Glomerular visceral epithelial cell (primary cell): ENCODE data around the gene SLF2.

ENCODE experiments used
- DNase-seq: peaks from one replicate; pipeline ENCODE4 v3.0.0-alpha.2; 2016; ENCODE audit errors: extremely low spot score

SLF2 gene

GRCh38 chr10:100912605-100913469 lies at the start of gene SLF2:
TSS of gene SLF2 (plus strand) at chr10:100912963. CDS start at chr10:100913111, 148 bp downstream.
- peak; percentile 99 for DNase-seq

GRCh38 chr10:100863433-100863832 lies 49.3 kb upstream of the SLF2 start:
- DNase-seq = no peak

DNA sequence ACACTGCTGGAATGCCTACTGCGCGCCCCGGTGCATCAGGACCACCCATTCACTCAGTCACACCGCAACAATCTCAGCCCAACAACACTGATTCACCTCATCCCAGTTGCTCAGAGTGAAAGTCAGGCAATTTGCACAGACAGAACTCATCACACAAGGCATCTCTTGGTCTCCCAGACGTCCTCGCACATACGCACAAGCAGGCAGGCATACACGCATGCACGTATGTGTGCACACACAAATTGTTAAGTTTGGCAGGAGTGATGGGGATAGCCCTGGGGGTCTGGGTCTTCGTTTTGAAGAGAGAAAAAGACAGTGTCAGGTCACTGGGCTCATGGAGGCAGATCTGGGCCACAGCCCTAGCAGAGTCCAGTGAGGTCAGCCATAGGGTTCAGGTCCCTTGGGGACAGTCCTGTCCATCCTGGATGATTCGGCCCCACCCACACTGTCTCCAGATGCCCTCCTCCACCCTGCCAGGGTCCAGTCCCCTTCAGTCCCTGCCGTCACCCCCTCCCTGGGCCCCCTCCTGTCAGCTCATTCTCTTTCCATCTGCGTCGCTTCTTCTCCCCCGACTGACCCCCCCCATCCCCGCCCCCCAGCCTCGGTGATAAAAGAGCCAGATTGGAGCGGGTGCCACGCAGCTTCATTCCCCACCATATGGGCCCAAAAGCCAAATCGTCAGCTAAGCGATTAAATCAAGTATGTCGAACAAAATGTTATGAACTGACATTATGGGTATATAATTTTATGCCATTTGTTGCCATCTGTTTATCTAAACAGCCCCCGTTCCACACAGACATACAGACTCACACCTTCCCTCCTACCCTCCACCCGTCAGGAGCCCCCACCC lies 48.5 kb upstream of the SLF2 start:
- no peak for DNase-seq

- DNase-seq = no peak
These were observed 47.8 kb upstream of the SLF2 start for GRCh38 chr10:100864978-100865377.

DNA sequence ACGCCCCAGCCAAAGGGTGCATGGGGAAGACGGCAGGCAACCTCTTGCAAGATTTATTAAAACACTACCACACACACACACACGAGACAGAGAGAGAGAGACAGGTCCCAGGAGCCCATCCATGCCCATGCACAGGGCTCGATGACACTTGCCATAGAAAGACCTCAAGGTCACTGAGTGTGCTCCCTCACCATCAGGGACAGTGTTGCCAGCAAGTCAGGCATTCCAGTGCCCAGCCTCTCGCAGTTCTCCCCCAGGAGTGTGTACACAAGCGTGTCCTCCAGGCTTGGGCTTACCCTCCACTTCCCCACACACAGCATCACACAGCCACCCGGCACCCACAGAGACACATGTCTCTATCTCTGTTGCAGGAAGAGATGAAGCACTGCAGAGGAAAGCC lies 46.8 kb upstream of the SLF2 start:
- DNase-seq = no peak

DNA sequence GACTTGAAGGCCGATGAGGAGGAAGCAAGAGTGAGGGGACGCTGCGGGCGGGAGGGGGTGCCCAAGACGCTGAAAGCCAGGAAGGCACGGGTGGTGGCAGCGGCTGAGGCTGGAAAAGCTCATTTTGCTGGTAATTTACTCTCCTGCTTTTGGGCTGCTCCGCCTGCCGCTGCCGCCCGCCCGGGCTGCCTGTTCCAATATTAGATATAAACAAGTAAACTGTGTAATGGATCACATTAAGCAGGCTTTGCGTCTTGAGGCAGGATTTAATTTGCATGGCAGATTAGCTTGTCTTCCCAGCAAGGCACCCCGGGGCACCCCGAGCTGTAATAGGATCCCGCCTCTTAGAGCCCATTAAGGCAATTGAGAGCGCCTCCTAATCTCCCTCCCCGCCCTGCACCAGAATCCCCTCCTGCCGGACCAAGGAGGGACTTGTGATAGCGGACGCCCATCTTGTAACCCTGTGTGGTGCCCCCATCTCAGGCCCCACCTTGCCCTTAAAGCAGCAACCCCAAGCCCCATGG lies 46.1 kb upstream of the SLF2 start:
- DNase-seq = no peak

DNA sequence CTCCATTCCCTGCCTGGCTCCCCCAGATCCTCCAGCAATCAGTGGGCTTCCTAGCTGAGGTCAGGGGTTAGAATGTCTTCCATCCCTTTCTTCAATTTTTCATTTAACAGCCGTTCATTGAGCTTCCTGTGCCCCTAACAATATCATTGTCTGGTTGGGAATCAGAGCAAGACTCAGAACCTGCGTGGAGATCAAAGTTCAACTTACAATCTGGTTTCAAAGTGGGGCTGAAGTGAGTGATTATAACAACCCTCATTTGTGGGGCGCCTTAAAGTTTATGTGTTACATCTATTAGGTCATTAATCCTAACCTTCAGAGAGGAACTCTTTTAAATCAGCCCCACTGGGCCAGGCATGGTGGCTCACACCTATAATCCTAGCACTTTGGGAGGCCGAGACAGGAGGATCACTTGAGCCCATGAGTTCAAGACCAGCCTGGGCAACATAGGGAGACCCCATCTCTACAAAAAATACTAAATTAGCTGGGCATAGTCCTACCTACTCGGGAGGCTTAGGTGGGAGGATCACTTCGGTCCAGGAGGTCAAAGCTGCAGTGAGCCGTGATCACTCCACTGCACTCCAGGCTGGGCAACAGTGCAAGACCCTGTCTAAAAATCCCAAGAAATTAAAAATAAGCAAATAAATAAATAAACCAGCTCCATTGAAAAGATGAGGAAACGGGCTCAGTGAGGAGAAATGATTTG lies 45.4 kb upstream of the SLF2 start:
- DNase-seq = no peak

- no peak for DNase-seq
These were observed 44.4 kb upstream of the SLF2 start for GRCh38 chr10:100868382-100868781.

GRCh38 chr10:100869399-100869798 lies 43.4 kb upstream of the SLF2 start:
- DNase-seq = no peak

DNA sequence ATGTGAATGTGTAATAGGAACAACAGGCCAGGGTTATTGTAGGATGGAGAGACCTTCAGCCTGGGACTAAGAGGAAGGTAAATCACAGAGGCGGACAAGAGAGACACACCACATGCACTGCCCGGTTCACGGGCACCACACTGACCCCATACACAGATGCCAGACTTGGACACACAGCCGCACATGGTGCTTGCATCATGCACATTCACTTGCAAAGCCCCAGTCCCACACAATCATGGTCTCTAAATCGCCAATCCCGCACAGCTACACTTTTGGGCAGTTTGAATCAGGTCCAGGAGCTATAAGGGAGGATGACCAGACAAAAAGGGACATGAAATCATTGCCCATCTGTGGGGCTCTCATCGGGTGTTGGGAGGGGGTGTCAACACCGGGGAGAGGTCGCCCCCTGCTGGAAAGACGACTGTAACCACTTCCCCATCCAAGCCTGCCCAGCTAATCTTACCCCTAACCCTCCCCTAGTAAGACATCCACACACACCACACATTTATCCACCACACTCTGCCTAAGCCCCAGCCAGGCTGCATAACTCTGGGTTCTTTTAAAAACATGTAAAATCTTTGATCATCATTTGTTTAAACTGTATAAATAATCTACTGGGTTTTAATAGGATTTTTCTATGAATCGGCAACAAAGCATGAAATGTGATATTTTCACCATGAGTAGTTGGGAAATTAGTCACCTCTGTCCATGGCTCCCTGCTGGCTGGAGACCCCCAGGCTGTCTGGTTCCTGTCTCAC lies 40.5 kb upstream of the SLF2 start:
- peak; percentile 62 for DNase-seq

DNA sequence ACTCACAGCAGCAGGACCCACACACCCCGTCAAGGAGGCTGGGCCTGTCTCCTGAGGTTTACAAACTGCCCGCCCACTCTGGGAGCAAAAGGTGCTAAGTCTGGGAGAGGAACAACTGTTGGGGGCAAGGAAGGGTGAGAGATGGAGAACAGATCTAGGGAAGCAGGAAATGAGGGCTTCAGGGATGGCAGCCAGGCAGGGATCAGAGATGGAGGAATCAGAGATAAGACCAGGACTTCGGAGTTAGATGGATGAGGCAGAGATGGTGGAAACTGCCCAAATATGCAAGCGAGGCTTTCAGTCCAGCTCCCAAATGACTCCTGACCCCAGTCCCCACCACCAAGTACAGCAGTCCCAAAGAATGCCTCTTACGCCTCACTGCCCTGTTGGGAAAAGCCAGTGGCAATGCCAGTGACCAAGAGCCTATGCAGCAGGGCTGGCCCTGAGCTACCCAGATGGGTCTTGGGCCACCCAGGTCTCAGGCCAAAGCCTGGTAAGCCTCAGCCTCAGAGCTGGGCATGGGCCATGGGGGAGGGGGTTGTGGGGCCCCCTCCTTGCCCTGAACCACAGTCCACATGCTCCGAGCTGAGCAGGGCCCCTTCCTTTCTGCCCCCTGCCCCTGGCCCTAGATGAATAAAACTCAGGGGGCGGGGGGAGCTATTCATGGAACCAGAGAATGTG lies 39.5 kb upstream of the SLF2 start:
- no peak for DNase-seq

- no peak for DNase-seq
These were observed 38.9 kb upstream of the SLF2 start for GRCh38 chr10:100873827-100874326.

GRCh38 chr10:100874702-100875483 lies 37.9 kb upstream of the SLF2 start:
- no peak for DNase-seq

DNA sequence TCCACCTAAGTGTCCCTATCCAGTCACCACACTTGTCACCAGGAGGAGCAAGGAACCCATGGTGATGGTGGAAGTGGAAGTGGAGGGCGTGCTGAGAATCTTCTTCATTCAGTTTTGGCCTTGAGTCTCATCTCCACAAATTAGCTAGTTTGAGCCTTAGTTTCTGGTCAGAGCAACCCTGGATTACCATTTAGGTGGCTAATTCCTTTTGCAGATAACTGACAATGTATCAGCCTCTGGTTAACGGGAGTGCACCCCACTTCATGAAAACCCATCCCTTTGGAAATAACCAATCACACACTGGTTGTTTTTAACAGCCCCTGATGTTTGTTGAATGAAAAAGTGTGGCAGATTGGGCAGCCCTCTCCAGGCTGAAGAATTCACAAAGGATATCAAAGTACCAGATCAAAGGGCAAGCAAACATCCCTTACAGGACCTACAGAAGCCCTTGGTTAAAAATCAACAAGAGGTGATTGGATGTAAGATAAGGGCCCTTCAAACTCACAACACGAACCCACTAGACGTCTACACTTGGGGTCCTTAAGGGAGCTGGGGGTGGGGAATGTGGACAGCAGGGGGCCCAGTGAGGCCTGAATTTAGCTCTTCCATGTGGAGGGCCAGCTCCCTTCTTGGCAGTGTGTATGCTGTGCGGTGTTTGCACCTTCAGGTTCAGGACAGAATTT lies 37.1 kb upstream of the SLF2 start:
- no peak for DNase-seq

- DNase-seq = no peak
These were observed 35.9 kb upstream of the SLF2 start for GRCh38 chr10:100876585-100877460.

DNA sequence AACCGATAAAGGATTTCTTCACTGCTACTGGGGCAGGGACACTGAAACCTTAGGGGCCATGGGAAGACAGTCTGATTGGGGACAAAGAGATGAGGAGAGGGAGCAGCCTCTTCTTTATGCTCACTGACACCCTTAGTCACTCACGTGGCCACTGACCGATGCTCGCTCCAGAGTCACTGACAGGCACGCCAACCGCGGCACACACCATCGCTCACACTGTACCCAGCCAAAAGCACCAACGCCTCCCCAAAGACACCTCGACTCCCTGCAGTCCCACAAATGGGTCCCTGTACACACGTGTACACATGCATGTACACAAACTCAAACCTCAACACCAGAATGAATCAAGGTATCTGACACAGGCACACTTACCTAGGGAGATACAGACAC lies 35.3 kb upstream of the SLF2 start:
- no peak for DNase-seq

GRCh38 chr10:100878291-100878910 lies 34.4 kb upstream of the SLF2 start:
- peak; percentile 83 for DNase-seq
